Epidermal melanocyte (primary cell): Measurements from ENCODE around the gene FAM131B.

Source experiments
- DNase-seq: peaks from one replicate; pipeline ENCODE4 v3.0.0; 2011; ENCODE audit warnings: low spot score; ENCODE audit not compliant: insufficient read length

The FAM131B gene

GRCh38 chr7:143383642-143383957 is 21.1 kb upstream of the FAM131B start:
- no peak for DNase-seq

GRCh38 chr7:143382791-143383641 is 20.5 kb upstream of the FAM131B start:
- DNase-seq = no peak

- DNase-seq = no peak
Measured at GRCh38 chr7:143382126-143382790, 19.7 kb upstream of the FAM131B start.

GRCh38 chr7:143381427-143382125 is 19.1 kb upstream of the FAM131B start:
- DNase-seq = peak; percentile 60

- DNase-seq = peak; percentile 91
Measured at GRCh38 chr7:143380646-143381426, 18.3 kb upstream of the FAM131B start, which contains the start of gene ZYX. ZYX (plus strand) TSS chr7:143381345; CDS start chr7:143381572, 227 bp downstream.

- peak; percentile 93 for DNase-seq
Measured at GRCh38 chr7:143380260-143380645, 17.7 kb upstream of the FAM131B start.

GRCh38 chr7:143379611-143380259 is 17.2 kb upstream of the FAM131B start:
- no peak for DNase-seq

GRCh38 chr7:143376396-143376795 is 13.9 kb upstream of the FAM131B start:
- no peak for DNase-seq

- DNase-seq = no peak
Measured at GRCh38 chr7:143375298-143376034, 13.0 kb upstream of the FAM131B start.

GRCh38 chr7:143374561-143374960 is 12.0 kb upstream of the FAM131B start:
- no peak for DNase-seq

- DNase-seq = no peak
Measured at GRCh38 chr7:143373255-143373794, 10.8 kb upstream of the FAM131B start.

- DNase-seq = no peak
Measured at GRCh38 chr7:143372070-143372469, 9.6 kb upstream of the FAM131B start.

- no peak for DNase-seq
Measured at GRCh38 chr7:143369678-143370651, 7.5 kb upstream of the FAM131B start.

- DNase-seq = no peak
Measured at GRCh38 chr7:143368387-143368786, 5.9 kb upstream of the FAM131B start.

GRCh38 chr7:143367972-143368371 is 5.5 kb upstream of the FAM131B start:
- no peak for DNase-seq

GRCh38 chr7:143363016-143363937 is 764 bp upstream of the FAM131B start:
- no peak for DNase-seq

GRCh38 chr7:143361552-143362130 is 872 bp downstream of the FAM131B start:
- DNase-seq = no peak
